IMR-90 (cell line): ENCODE results near the gene FXYD5. TPM values are rescaled to one million over a fixed set of nuclear protein-coding genes. Genes with fewer than 3 reads are reported as not detected.

Experiments
- ATAC-seq: fragments of 200-7000 bp; cut with Tn5 transposase; 2 replicates; pipeline ENCODE4 v1.9.1; 2020; ENCODE audit warnings: low read depth, mild to moderate bottlenecking, moderate library complexity
- BruUV-seq: library from RNA; stranded (reverse); fragments of 400-500 nt; replicated peaks from 2 replicates; lab custom pipeline; 2021; lab: Mats Ljungman, UMichigan
- CTCF ChIA-PET: fragments of 300-600 bp; formaldehyde crosslinking; extraction: SDS; loops from one replicate; lab custom pipeline; 2021; ENCODE audit warnings: antibody characterized with exemption; lab: Yijun Ruan, JAX
- POLR2A ChIA-PET: fragments of 300-600 bp; sonication (Branson Sonifier 250); formaldehyde crosslinking; loops from one replicate; lab custom pipeline; 2022; ENCODE audit warnings: antibody characterized with exemption; ENCODE audit not compliant: unreplicated experiment; lab: Charles Lee
- DNase-seq: peaks from one replicate; pipeline ENCODE4 v3.0.0; 2013
- H2AFZ ChIP-seq: replicated peaks from 2 replicates; pipeline ENCODE3; 2013; ENCODE audit warnings: low read length, mild to moderate bottlenecking; ENCODE audit not compliant: poor library complexity
- H2AK5ac ChIP-seq: 2 replicates; pipeline ENCODE4 v1.6.1; 2013; ENCODE audit warnings: low read depth, low read length, inconsistent platforms
- H2AK9ac ChIP-seq: replicated peaks from 2 replicates; pipeline ENCODE3; 2013; ENCODE audit warnings: mild to moderate bottlenecking, low read depth, low read length, moderate library complexity; ENCODE audit not compliant: poor library complexity
- H2BK120ac ChIP-seq: 2 replicates; pipeline ENCODE4 v1.6.1; 2013; ENCODE audit warnings: low read depth, low read length, inconsistent platforms
- H2BK15ac ChIP-seq: 3 replicates; pipeline ENCODE4 v1.6.1; 2013; ENCODE audit warnings: low read depth, low read length, inconsistent platforms
- H2BK20ac ChIP-seq: 2 replicates; pipeline ENCODE4 v1.6.1; 2013; ENCODE audit warnings: low read depth, mild to moderate bottlenecking, inconsistent platforms, low read length, moderate library complexity
- H2BK5ac ChIP-seq: 2 replicates; pipeline ENCODE4 v1.6.1; 2013; ENCODE audit warnings: mild to moderate bottlenecking, low read depth, low read length, inconsistent platforms; ENCODE audit not compliant: poor library complexity, severe bottlenecking
- H3K14ac ChIP-seq: replicated peaks from 2 replicates; pipeline ENCODE4 v1.6.1; 2013; ENCODE audit warnings: low read depth, low read length, inconsistent platforms
- H3K18ac ChIP-seq: 2 replicates; pipeline ENCODE4 v1.6.1; 2013; ENCODE audit warnings: low read depth, low read length, control low read depth
- H3K23ac ChIP-seq: 2 replicates; pipeline ENCODE4 v1.6.1; 2013; ENCODE audit warnings: low read depth, low read length, inconsistent platforms
- H3K27ac ChIP-seq: 2 replicates; pipeline ENCODE4 v1.5.1; 2013; ENCODE audit warnings: mild to moderate bottlenecking, control low read depth, low read length; ENCODE audit not compliant: insufficient read depth
- H3K27me3 ChIP-seq: 2 replicates; pipeline ENCODE4 v1.6.1; 2013; ENCODE audit warnings: low read length; ENCODE audit not compliant: control insufficient read depth, insufficient read depth
- H3K36me3 ChIP-seq: 2 replicates; pipeline ENCODE4 v1.6.1; 2013; ENCODE audit warnings: low read length, mixed read lengths; ENCODE audit not compliant: control insufficient read depth, insufficient read depth
- H3K4ac ChIP-seq: 2 replicates; pipeline ENCODE4 v1.6.1; 2013; ENCODE audit warnings: low read depth, low read length, inconsistent platforms
- H3K4me1 ChIP-seq: 2 replicates; pipeline ENCODE4 v1.6.1; 2013; ENCODE audit warnings: low read length, mixed read lengths; ENCODE audit not compliant: control insufficient read depth, insufficient read depth
- H3K4me2 ChIP-seq: 2 replicates; pipeline ENCODE4 v1.6.1; 2013; ENCODE audit warnings: low read depth, mild to moderate bottlenecking, control low read depth, low read length, moderate library complexity
- H3K4me3 ChIP-seq: 2 replicates; pipeline ENCODE4 v1.5.1; 2013; ENCODE audit warnings: low read depth, mild to moderate bottlenecking, control low read depth, low read length, moderate library complexity; ENCODE audit not compliant: insufficient read depth
- H3K56ac ChIP-seq: 2 replicates; pipeline ENCODE4 v1.6.1; 2013; ENCODE audit warnings: low read length, inconsistent platforms; ENCODE audit not compliant: insufficient read depth; ENCODE audit errors: extremely low read depth
- H3K79me1 ChIP-seq, 2 experiments: 2 replicates each; pipeline ENCODE4 v1.6.1; 2013; ENCODE audit warnings: low read length in 2 of 2, inconsistent platforms in 1 of 2, low read depth in 1 of 2
- H3K9ac ChIP-seq: 2 replicates; pipeline ENCODE4 v1.6.1; 2013; ENCODE audit warnings: low read depth, low read length, control low read depth
- H3K9me1 ChIP-seq: 2 replicates; pipeline ENCODE4 v1.6.1; 2013; ENCODE audit warnings: low read length, inconsistent platforms; ENCODE audit not compliant: insufficient read depth
- H3K9me3 ChIP-seq: 2 replicates; pipeline ENCODE4 v1.6.1; 2013; ENCODE audit warnings: low read length; ENCODE audit not compliant: control insufficient read depth, insufficient read depth
- H4K20me1 ChIP-seq: 2 replicates; pipeline ENCODE4 v1.6.1; 2013; ENCODE audit warnings: low read length, inconsistent platforms; ENCODE audit not compliant: insufficient read depth
- H4K5ac ChIP-seq: 2 replicates; pipeline ENCODE4 v1.6.1; 2013; ENCODE audit warnings: mild to moderate bottlenecking, low read depth, low read length, control low read depth
- H4K8ac ChIP-seq, 2 experiments: 2 replicates each; pipeline ENCODE4 v1.6.1; 2013; ENCODE audit warnings: low read depth in 2 of 2, low read length in 2 of 2, control low read depth in 1 of 2, inconsistent platforms in 1 of 2
- H4K91ac ChIP-seq: 2 replicates; pipeline ENCODE4 v1.6.1; 2013; ENCODE audit warnings: low read depth, low read length, inconsistent platforms; ENCODE audit not compliant: insufficient read depth
- CEBPB ChIP-seq: IDR thresholded peaks from 2 replicates; pipeline ENCODE4 v1.6.1; 2012; ENCODE audit warnings: low read depth, low read length, improper control_type of control experiment
- CTCF ChIP-seq: conservative IDR thresholded peaks from 2 replicates; pipeline ENCODE4 v1.5.1; 2012; ENCODE audit warnings: mild to moderate bottlenecking, low read depth, low read length, improper control_type of control experiment
- ELK1 ChIP-seq: fragments of 150-350 bp; IDR thresholded peaks from 2 replicates; pipeline ENCODE4 v1.6.1; 2016; ENCODE audit warnings: low read depth, mild to moderate bottlenecking, low read length, moderate library complexity, borderline replicate concordance
- FOS ChIP-seq: fragments of 150-350 bp; IDR thresholded peaks from 2 replicates; pipeline ENCODE4 v1.6.1; 2016; ENCODE audit warnings: low read depth, low read length
- MAFK ChIP-seq: IDR thresholded peaks from 2 replicates; pipeline ENCODE4 v1.6.1; 2012; ENCODE audit warnings: low read depth, low read length, improper control_type of control experiment
- MXI1 ChIP-seq: IDR thresholded peaks from 2 replicates; pipeline ENCODE4 v1.6.1; 2012; ENCODE audit warnings: low read depth, mild to moderate bottlenecking, low read length, moderate library complexity, borderline replicate concordance
- POLR2A ChIP-seq: IDR thresholded peaks from 2 replicates; pipeline ENCODE4 v1.6.1; 2012; ENCODE audit warnings: mild to moderate bottlenecking, low read depth, low read length
- RCOR1 ChIP-seq: IDR thresholded peaks from 2 replicates; pipeline ENCODE4 v1.6.1; 2012; ENCODE audit warnings: mild to moderate bottlenecking, low read length, improper control_type of control experiment; ENCODE audit not compliant: insufficient replicate concordance
- USF2 ChIP-seq: fragments of 150-350 bp; IDR thresholded peaks from 2 replicates; pipeline ENCODE4 v1.6.1; 2017; ENCODE audit warnings: mild to moderate bottlenecking, antibody characterized with exemption, low read length, low read depth
- WGBS, 2 experiments: methylation state at CpG; one replicate each; pipeline versions ENCODE4 v1.1.5 to v1.1.7; 2013; ENCODE audit warnings: missing lambda C conversion rate in 2 of 2; ENCODE audit not compliant: insufficient read length in 1 of 2; ENCODE audit errors: extremely low coverage in 2 of 2; 5-methylcytosine and 5-hydroxymethylcytosine counted together
- dilution Hi-C: fragments of 300-500 bp; cut with HindIII; formaldehyde crosslinking; loops from one replicate; pipeline ENCODE4 v1.14.3; 2018; ENCODE audit warnings: low sequenced_read_pairs; ENCODE audit not compliant: unreplicated experiment
- in situ Hi-C: fragments of 300-500 bp; cut with MboI; formaldehyde crosslinking; loops from 3 replicates; pipeline ENCODE4 v1.14.3; 2019; ENCODE audit warnings: low sequenced_read_pairs, inconsistent platforms, mixed read lengths
- intact Hi-C: fragments of 100-400 bp; cut with micrococcal nuclease; formaldehyde crosslinking; loops from 2 replicates; pipeline ENCODE4 v1.10.0; 2022
- polyA plus RNA-seq, 3 experiments: library from polyadenylated mRNA; depleted of rRNA; stranded (reverse); fragments of >200 nt; gene quantifications; 2 replicates each; pipeline ENCODE4 v1.2.3, GENCODE V29; 2012; ENCODE audit warnings: low replicate concordance in 1 of 3
- total RNA-seq: library from RNA; depleted of rRNA; stranded (reverse); fragments of >200 nt; gene quantifications from 2 replicates; pipeline ENCODE4 v1.2.3, GENCODE V29; 2012

Gene FXYD5
- total and polyA plus RNA-seq, 2 of the 4 experiments (the other 2 are of a cell fraction): 53.6 to 245 TPM

DNA sequence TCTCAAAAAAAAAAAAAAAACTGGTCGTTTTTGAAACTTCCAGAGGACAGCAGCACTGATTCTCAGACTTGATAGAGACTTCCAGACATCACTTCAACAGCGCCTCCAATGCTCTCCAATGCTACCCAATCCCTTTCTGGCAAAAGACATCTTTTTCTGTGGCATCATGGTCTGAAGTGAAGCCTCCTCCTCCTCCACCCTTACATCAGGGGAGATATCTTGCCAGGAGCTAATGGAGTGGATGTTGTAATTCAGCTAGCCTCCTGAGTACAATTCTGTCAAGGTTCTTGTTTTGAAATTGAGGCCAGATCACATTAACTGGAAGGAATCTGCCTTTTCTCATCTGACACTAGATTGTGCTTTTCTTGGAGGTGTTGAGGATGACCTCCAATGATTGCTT, 24.2 kb downstream of the FXYD5 start:
- Histone ChIP-seq H3K9me3 (no peaks in the 10 kb centered on the region; the same call in 1 of the 2 replicates), H3K23ac (no peak overlapping the region), H3K4me3 (no peak overlapping the region), H4K91ac (no peak overlapping the region), H2AK5ac (no peak overlapping the region), H3K36me3 (no peaks in the 10 kb centered on the region), H3K79me1 (no peaks in the 10 kb centered on the region), H3K56ac (no peak overlapping the region), H4K5ac (no peak overlapping the region), H2BK5ac (no peak overlapping the region), H2BK15ac (no peak overlapping the region), H2AK9ac (no peak overlapping the region), H3K9ac (no peak overlapping the region), H3K4ac (no peak overlapping the region), H3K9me1 (no peaks in the 10 kb centered on the region), H3K27ac (no peak overlapping the region), H2BK20ac (no peak overlapping the region), H2BK120ac (no peak overlapping the region), H3K4me1 (no peaks in the 10 kb centered on the region), H4K8ac (no peak overlapping the region), H2AFZ (no peak overlapping the region), H3K18ac (no peak overlapping the region), H3K14ac (no peak overlapping the region), H3K4me2 (no peak overlapping the region), H4K20me1 (no peaks in the 10 kb centered on the region), H3K27me3 (peaks cover 2% of the 10 kb centered on the region; the same call in 1 of the 2 replicates)
- no CpG with 5 or more reads among the region's 2 CpGs for WGBS, 2 experiments
- POLR2A ChIA-PET: no interaction called here
- TF ChIP-seq FOS (no peak), USF2 (no peak), RCOR1 (no peak), CEBPB (no peak), ELK1 (no peak), MAFK (no peak), MXI1 (no peak), CTCF (no peak), POLR2A (no peak)
- intact Hi-C loops: no loop called here
- in situ Hi-C loops: no loop called here
- ATAC-seq (no peak), DNase-seq (no peak)
- dilution Hi-C loops: no loop called here
- CTCF ChIA-PET: no interaction called here
- BruUV-seq: no TSS peak
